HG02973 (cell line): ENCODE results near the gene KCTD12.

Experiments used
- ATAC-seq: cut with Tn5 transposase; IDR thresholded peaks from one replicate; pipeline ENCODE4 v1.9.1; 2021; ENCODE audit warnings: moderate library complexity; ENCODE audit not compliant: unreplicated experiment

The KCTD12 gene

DNA sequence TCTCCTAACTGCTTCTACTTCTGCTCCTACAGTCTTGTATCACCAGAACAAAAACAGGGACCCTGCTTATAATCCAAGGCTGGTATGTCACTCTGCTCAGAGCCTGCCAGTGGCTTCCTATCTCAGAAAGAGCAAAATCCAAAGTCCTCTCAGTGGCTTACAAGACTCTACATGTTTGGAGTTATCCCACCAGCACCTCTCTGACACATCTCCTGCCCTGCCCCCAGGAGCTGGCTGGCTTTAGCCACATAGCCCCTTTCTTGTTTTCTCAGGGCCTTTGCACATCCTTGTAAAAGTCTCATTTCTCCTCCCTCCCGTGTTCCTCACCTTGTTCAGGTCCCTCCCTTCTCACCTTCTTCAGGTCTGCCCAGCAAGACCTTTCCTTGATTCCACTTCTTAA, 2.2 kb upstream of the KCTD12 start:
- ATAC-seq: no peak

DNA sequence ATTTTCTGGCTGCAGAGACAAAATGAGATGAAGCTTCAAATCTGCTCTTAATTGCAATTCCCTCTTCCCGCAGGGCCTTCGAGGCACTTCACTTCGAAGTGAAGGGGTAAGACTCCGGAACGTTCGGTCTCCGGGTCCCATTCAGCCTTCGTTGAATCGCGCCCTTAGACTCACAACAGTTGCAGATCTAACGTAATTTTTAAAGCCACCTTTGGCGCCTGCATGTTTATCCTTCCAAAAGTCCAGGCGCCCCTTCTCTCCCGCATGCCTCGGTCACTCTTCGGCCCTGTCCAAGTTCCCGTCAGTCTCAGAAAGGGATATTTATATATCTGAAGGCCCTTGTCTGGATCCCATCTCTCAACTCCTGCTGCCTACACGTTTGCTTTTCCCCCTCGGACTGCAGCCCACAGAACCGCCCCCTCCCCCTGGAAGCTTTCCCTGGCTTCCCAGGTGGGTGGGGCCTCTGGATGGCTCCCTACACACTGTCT, 915 bp upstream of the KCTD12 start:
- ATAC-seq: no peak

DNA sequence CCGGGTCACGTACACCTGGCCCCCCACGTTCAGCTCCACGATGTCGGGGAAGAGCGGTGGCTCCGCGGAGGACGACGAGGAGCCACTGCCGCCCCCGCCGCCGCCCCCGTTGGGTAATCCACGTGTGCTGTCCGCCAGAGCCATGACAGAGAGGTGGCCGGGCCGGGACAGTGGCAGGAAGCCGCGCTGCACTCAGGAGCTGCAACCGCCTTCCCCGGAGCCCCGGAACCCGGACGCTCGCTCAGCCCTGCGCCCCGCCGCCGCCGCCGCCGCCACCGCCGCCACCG, 257 bp downstream of the KCTD12 start:
- ATAC-seq: no peak

DNA sequence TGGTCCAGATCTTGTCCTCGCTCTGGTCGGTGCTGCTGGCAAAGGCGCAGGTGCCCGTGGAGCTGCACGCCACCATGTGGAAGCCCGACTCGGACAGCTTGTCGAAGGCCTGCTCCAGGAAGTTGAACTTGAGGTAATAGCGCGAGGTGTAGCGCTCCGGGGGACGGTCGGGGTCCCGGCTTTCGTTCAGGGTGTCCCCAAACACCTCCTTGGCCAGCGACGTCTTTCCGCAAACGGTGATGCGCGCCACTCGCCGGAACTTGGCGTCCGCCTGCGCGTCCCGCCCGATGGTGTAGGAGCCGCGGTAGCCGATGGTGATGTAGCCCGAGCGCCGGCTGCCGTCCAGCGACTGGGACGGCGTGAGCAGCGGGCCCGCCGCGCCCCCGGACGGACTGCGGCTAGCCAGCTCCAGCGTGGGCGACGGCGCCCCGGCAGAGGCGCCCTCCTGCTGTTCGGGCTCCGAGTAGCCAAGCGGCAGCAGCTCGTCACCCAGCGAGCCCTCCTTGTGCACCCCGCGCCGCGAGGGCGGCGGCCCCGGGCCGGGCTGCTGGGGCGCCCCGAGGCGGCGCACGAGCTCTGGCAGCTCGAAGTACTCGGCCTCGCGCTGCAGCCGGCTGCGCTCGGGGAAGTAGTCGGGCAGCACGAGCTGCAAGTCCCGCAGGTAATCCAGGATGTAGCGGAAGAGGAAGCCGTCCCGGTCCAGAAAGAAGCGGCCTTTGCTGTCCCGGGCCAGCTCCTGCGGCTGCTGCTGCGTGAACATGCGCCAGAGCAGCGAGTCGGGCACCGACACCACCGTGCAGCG, 801 bp downstream of the KCTD12 start:
- peak; percentile 44 for ATAC-seq

DNA sequence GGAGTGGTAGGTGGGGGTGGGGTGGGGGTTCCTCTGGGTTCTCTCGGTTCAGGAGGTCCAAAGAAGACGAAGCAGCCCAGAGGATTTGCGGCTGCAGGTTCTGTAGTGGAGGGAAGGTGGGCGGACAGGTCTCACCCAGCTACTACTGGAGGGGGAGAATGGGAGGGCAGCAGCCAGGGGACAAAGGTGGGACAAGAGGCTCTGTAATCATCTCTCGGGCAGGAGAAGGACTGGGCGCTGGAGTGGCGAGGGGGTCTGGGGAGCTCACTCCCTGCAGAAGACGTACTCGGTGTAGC, 1.4 kb downstream of the KCTD12 start:
- no peak for ATAC-seq

DNA sequence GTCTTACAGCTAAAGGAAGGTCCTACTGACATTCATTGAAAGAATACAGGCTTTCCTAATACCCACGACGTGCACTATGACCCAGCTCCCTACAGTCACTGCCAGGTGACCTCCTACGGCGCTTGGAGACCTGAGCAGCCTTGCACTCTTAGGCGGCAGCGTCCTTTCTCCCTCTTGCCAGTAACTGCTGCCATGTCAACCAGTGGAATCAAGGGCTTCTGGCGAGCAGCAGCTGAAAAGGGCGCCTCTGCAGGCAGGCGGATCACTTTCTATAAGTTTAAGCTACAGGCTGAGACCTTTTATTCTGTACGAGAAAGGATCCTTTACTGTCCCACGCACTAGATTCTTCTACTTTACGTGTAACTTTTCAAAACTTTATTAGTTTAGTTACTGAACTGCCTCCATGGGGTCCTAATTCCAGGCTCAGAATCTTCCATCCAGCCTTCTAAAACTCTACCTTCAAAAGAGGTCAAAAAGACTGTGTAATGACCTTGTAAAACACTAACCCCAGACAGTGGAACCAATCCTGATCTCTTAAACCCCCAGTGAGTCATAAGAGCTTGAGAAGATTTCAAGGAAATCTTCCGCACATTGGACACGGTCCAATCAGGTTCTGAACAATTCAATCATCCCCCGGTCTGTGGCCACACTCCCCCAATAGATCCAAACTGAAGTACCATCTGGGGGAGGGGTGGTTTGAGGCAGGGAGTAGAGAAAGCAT, 1.9 kb downstream of the KCTD12 start:
- no peak for ATAC-seq

DNA sequence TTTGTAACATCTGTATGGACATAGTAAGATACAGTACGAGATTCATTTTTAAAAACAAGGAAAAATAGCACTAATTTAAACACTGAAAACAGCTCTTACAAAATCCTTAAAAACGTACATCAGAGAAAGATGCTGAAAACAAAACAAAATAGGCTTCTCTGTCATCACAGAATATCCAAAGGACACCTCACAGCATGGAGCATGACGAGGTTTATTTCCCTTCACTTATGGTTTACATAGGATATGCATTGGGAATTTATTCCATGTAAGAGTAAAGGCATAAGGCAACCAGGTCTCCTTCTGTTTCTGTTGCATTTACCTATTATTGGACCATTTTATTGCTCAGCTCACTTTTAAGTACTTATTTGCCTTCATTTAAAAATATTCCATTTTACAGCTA, 3.0 kb downstream of the KCTD12 start:
- no peak for ATAC-seq

DNA sequence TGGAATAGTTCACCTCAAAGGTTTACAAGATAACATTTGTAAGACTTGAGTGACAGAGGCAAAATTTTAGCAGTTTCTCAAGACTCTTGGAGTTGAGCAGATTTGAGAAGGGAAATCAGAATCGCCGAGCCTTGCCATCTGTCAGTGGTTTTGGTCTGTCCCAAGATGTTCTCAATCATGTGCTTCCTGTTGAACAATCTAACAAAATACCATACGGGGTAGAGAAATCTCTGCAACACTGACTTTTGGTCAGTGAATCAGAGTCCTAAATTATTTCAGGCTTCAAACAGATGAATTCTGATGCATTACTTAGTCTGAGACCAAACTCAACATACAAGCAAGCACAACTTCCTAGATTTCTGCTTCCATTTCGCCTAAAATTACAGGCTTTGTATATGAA, 3.8 kb downstream of the KCTD12 start:
- no peak for ATAC-seq

DNA sequence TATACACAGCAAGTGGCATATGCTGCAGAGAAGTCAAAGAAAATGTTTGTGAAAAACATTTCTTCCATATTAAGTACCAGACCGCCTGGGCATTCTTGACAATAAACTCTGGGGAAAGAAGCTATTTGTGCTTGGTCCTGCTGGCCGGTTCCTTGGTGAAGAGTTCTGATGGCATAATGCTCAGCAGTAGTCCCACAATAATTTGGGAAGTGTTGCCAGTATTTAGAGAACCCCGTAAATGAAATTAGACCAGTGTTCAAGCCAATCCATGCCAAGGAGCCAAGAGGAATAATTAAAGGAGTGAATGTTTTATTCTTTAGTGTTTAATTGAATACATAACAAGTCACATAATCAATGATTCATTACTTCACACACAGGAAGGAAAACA, 6.3 kb downstream of the KCTD12 start:
- peak; percentile 22 for ATAC-seq

DNA sequence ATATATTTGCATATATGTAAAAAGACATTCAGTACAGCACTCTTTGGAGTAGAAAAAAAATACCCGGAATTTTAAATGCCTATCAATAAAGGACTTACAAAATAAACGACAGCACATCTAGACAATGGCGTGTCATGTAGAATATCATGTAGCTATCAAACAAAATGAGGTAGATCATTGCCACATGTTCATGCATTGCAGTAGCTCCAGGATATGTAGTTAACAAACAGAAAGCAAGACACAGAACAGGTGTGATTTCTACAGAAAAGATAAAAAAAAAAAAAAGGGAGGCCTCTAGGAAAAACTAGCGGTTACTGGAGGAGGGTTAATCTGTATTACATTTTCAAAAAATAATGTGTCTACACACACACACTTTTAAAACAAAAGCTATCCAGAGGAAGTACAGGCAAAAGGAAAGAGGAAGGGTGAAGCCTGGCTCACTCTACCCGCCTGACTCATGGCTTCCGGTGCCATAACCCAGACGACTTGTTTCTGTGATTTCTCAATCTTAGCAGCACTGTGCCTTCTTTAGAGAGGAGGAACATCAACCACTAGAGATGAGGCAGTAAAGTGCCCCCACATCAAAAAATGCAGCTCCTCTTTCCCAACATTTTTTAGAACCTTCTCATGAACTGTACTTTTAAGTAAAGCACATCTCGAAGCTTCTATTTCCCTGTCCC, 6.9 kb downstream of the KCTD12 start:
- peak; percentile 95 for ATAC-seq

DNA sequence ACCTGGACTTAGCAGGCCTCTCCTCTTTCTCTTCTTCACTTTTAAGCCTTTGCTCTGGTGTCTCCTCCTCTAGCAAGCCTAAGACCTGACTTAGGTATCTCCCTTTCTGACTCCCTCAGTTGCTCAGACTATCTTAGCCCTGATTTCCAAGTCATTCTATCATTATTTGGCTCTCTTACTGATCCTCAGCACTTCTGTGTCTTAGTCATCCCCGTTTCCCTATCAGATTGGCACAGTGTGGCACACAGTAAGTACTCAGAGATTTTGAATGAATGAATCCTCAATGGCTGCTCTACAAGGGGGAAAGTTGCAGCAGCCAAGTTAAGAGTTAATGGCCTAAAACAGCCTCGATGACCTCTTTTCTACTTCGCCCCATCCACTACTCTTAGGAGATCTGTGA, 8.2 kb downstream of the KCTD12 start:
- ATAC-seq: no peak

DNA sequence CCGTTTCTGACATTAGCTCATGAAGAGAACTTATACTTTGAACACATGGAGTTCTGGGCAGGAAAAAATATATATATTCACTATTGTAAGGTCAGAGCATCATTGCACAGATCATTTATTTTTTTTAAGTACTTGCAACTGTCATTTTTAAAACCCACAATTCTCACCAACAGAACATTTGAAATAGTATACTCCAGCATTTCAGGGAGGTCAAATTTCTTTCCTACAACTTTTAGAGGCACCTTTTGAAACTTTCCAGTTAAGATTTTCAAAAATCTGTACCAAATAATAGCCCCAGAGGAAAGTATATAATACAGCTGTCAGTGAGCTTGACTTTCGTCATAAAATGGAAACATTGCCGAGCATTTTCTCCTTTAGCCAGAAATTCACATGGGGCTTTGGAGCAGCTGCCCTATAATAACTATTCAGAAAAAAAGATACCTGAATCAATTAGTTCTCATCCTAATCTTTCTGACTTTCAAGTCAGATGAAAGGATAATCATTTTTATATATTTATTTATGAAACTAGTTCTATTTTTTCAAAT, 10.9 kb downstream of the KCTD12 start:
- no peak for ATAC-seq

DNA sequence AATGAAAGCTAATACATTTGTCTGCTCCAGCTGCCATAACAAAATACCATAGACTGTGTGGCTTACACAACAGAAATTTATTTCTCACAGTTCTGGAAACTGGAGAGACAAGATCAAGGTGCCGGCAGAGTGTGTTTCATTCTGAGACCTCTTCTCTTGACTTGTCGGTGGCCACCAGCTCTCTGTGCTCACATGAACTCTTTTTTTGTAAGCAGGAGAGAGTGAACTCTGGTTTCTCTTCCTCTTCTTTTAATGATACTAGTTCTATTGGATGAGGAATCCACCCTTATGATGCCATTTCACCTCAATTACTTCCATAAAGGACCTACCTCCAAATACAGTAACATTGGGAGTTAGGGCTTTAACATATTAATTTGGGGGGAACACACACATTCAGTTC, 11.7 kb downstream of the KCTD12 start:
- peak; percentile 69 for ATAC-seq

DNA sequence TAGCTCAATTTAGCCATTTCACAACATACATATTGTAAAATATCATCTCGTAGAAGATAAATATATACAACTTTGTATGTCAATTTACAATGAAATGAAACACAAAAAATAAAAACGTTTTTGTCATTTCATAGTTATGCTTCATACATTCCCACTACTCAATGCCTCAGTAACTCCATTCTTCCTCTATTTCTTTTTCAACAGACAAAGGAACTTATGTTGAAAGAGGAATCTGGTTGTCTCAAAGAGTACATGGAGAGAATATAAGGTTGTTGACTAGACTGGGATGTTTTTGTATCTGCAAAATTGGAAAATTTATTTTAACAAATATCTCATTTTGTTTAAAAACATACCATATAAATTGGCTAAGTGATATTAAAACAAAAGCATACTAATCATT, 12.8 kb downstream of the KCTD12 start:
- no peak for ATAC-seq

DNA sequence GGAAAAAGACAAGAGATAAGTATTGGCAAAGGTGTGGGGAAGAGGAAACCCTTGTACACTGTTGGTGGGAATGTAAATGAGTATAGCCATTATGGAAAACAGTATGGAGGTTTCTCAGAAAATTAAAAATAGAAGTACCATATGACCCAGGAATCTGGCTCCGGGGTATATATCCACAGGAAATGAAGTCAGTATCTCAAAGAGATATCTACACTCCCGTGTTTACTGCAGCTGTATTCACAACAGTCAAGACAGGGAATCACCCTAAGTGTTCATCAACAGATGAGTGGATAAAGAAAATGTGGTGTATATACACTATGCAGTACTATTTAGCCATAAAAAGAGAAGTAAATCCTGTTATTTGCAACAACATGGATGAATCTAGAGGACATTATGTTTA, 13.5 kb downstream of the KCTD12 start:
- no peak for ATAC-seq

DNA sequence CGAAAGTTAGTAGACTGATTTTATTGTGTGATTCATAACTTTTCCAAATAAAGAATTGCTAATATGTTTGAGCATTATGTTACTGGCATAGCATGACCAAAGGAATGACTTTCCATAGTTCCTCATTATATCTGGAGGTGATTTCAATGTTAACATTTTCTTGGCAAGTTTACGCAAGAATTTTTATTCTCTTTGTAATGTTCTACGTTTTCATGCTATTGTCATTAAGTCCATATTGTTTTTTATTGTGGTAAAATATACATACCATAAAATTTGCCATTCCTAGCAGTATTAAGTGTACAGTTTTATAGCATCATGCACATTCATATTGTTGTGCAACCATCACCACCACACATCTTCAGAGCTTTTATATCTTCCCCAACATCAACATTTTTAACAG, 14.8 kb downstream of the KCTD12 start:
- no peak for ATAC-seq

DNA sequence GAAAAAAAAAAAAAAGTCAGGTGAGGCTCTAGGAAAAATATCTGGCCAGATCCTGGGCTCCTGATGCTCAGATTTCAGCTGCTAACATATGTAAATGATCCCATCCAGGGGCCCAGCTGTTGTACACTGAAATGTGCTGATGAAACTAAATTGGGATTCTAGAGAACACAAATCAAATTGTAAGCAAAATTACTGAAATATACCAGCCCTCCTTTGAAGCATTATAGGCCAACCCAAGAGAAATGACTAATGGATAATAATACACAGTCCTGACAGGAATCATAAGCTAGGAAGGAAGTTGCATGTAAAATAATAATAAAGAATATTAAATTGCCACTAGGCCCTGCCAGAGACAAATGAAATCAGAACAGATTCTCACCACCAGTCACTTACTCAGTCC, 17.8 kb downstream of the KCTD12 start:
- no peak for ATAC-seq

DNA sequence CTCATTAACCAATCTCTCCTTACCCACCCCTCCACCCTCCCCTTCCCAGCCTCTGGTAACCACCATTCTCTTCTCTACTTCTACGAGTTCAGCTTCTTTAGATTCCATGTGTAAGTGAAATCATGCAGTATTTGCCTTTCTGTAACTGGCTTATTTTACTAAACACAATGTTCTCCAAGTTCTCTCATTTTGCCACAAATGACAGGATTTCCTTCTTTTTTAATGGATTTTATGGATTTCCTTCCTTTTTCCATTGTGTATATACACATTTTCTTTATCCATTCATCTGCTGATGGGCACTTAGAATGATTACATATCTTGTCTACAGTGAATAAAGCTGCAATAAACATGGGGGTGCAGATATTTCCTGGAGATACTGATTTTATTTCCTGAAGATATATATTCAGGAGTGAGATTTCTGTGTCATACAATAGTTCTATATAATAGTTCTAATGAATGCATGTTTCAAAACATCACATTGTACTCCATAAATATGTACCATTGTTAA, 20.2 kb downstream of the KCTD12 start:
- no peak for ATAC-seq

DNA sequence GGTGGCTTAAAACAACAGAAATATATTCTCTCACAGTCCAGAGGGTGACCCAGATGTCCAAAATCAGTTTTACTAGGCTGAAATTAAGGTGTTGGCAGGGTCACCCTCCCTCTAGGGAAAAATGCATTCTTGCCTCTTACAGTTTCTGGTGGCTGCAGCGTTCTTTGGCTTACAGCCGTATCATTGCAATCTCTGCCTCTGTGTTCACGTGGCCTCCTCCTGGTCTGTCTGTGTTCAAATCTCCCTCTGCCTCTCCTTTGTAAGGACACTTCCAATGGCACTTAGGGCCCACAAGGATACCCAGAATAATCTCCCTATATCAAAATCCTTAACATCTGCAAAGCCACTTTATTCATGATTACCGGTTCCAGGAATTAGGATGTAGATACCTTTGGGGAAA, 21.1 kb downstream of the KCTD12 start:
- ATAC-seq: no peak

DNA sequence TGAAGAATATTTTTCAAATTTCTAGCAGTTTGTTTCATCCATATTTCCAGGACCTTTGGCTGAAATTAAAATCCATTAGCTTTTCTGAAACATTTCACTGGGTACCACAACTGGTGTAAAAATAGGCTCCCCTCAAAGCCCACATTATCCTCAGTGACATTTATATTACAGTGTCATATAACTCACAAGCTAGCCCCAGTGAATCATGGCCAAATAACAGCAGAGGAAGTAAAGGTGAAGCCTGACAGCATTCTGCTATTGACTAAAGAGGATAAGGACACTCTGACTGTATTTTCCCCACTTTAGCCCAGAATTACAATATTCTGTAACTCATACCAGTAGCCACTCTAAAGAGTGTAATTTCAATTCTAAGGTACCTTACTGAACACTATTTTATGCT, 21.9 kb downstream of the KCTD12 start:
- ATAC-seq: no peak

DNA sequence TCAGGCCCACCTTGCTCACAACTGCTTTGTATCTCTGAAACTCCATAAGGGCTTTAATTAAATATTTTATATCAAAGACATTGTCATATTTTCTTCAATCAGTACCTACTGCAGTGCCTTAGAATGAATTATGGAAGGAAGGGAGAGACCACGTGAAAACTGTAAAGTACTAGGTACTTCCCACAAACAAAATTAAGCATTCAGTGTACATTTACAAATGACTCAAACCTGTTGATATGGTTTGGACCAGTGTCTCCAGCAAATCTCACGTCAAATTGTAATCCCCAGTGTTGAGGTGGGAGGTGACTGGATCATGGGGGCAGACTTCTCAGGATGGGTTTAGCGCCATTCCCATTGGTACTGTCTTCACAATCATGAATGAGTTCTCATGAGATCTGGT, 23.2 kb downstream of the KCTD12 start:
- ATAC-seq: no peak

DNA sequence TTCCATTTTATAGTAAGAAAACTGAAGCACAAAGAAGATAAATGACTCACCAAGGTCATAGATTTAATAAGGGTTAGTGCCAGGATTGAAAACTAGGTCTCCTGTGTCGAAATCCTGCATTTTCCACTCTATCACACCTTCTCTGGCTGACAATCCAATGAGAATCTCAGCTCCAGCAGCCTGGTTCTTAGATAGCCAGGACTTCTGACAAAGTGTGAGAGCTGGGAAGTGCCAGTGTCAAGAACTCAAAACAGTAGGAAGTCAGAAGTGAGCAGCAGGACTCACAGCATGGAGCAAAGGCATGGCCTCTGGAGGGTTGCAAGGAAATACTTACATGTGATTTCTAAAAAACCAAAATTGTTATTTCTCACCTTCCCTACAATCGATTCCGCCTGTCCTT, 24.3 kb downstream of the KCTD12 start:
- ATAC-seq: no peak
